CD4-positive, alpha-beta T cell treated with Interleukin-6 for 4 hours (primary cell): ENCODE measurements around the gene TXLNG.

Experiments
- DNase-seq: peaks from one replicate; pipeline ENCODE4 v3.0.0-alpha.2; 2020; ENCODE audit warnings: mixed read lengths

The TXLNG gene

GRCh38 chrX:16874458-16875095, 88.3 kb downstream of the TXLNG start:
- DNase-seq = no peak

DNA sequence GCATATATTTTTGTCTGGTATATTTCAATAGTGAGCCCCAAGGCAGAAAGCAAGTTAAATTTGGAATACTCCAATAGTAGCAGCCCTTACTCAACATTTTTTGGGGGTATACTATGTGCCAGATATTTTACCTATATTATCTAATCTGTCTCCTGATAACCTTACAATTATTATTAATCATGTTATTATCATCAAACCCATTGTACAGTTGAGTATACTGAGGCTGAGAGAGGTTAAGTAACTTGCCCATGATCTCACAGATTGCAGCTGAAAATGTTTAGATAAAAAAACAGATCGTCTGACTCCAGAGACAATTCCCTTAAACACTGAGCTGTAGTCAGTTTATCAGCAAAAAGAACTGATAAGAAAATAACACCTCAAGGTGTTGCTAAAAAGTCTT, 90.4 kb downstream of the TXLNG start:
- no peak for DNase-seq

DNA sequence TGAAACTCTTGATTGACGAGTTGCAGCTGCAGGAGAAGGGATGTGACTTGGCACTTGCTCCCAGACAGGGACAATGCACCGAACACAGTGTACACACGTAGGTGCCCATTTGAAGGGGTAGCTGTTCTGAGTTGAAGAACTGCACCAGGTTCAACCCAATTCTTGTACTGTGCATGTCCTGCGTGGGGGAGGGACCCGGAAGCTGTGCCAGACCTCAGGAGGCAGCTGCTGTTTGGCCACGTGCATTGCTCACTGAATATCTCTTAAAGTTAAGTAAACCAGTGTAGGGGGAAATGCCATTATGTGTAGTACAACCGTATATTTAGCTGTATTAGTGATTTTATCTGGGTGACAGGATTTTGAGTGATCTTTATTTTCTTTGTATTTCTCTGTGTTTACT, 95.9 kb downstream of the TXLNG start:
- peak; percentile 10 for DNase-seq

- peak; percentile 74 for DNase-seq
Observed at GRCh38 chrX:16882702-16883486, 96.6 kb downstream of the TXLNG start.

GRCh38 chrX:16883487-16883804, 97.2 kb downstream of the TXLNG start:
- no peak for DNase-seq

- no peak for DNase-seq
Observed at GRCh38 chrX:16885628-16886027, 99.4 kb downstream of the TXLNG start.

- peak; percentile 75 for DNase-seq
Observed at GRCh38 chrX:16892504-16893362, 106.5 kb downstream of the TXLNG start.
